Heart left ventricle (tissue), 13 donors: ENCODE data around the gene XRCC6.

Source experiments
- CTCF ChIP-seq, 12 donors: fragments of 200-600 bp; sonication (generic) in 4 of 12; IDR thresholded peaks; one replicate each; pipeline versions ENCODE4 v1.5.0 to v1.8.0; 2018 to 2022; ENCODE audit warnings: antibody characterized with exemption in 12 of 12, mild to moderate bottlenecking in 5 of 12
- POLR2A ChIP-seq, 2 donors: fragments of 450-650 bp; IDR thresholded peaks; one replicate each; pipeline ENCODE4 v1.6.1; 2017; ENCODE audit warnings: antibody characterized with exemption in 2 of 2, mild to moderate bottlenecking in 2 of 2, moderate library complexity in 2 of 2
- donor health status: ischemic (EF 13 %, LVEDD 7.1; RV severe dilation, severe dysfunction).
- donor health status: DM: no; HTN: yes; CAD: no.
- donor health status: DM: no; HTN: no; CAD: no.
- donor health status: ischemic (EF 25% LVEDD 6.9; RV normal size, moderate dysfunction).
- donor health status: ischemic (EF 25% LVEDD 5.7; RV mildly dilated, moderate dysfunction).
- donor health status: ischemic (EF 35%, LVEDD 5.7; RV mildly dilated, moderate dysfunction).
- donor health status: nonischemic (EF 11% LVEDD 7.7; RV severe dilation, severe dysfunction).
- donor health status: DM: yes; HTN: yes; CAD: no.
- donor health status: PGD.
- donor health status: ischemic (EF 29% LVEDD 5.4; RV normal size, mild dysfunction).
- donor health status: nonischemic (EF 23%, LVEDD 6.1; RV moderate dilation, normal function).

- TF ChIP-seq CTCF (IDR thresholded peaks at IDR 0.05) = no peak
- no peak for TF ChIP-seq POLR2A (IDR thresholded peaks at IDR 0.05)
Observed at GRCh38 chr22:41571786-41572185, 49.3 kb upstream of the XRCC6 start.
